Astrocyte (in vitro differentiated cells and primary cell): ENCODE measurements around the gene CACNA1H. TPM values are rescaled to one million over a fixed set of nuclear protein-coding genes. Genes with fewer than 3 reads are reported as not detected.

Experiments
- DNase-seq: peaks from one replicate; pipeline ENCODE4 v3.0.0-alpha.2; 2010; ENCODE audit warnings: low read depth
- FAIRE-seq: peaks from 2 replicates; lab custom pipeline; 2011; peaks lifted over from hg19 to GRCh38; lab: Jason Lieb, UNC
- H2AFZ ChIP-seq: 2 replicates; pipeline ENCODE4 v1.6.0; 2012; ENCODE audit warnings: low read depth, low read length, inconsistent platforms
- H3K27ac ChIP-seq: 2 replicates; pipeline ENCODE4 v1.5.1; 2011; ENCODE audit warnings: low read depth, low read length, inconsistent platforms
- H3K27me3 ChIP-seq: 2 replicates; pipeline ENCODE4 v1.6.0; 2011; ENCODE audit warnings: low read length, inconsistent platforms; ENCODE audit not compliant: insufficient read depth
- H3K36me3 ChIP-seq: 2 replicates; pipeline ENCODE4 v1.5.1; 2011; ENCODE audit warnings: low read length, inconsistent platforms; ENCODE audit not compliant: insufficient read depth
- H3K4me1 ChIP-seq: 2 replicates; pipeline ENCODE4 v1.5.1; 2011; ENCODE audit warnings: low read length, inconsistent platforms; ENCODE audit not compliant: insufficient read depth
- H3K4me2 ChIP-seq: 2 replicates; pipeline ENCODE4 v1.6.0; 2012; ENCODE audit warnings: low read length, inconsistent platforms
- H3K4me3 ChIP-seq: 2 replicates; pipeline ENCODE4 v1.5.1; 2011; ENCODE audit warnings: low read depth, mild to moderate bottlenecking, low read length, inconsistent platforms; ENCODE audit not compliant: insufficient read depth
- H3K79me2 ChIP-seq: 2 replicates; pipeline ENCODE4 v1.6.0; 2012; ENCODE audit warnings: mild to moderate bottlenecking, low read length, inconsistent platforms; ENCODE audit not compliant: insufficient read depth
- H3K9ac ChIP-seq: 2 replicates; pipeline ENCODE4 v1.6.0; 2012; ENCODE audit warnings: mild to moderate bottlenecking, low read length, inconsistent platforms
- H3K9me3 ChIP-seq: 2 replicates; pipeline ENCODE4 v1.5.1; 2012; ENCODE audit warnings: low read depth, mild to moderate bottlenecking, low read length, inconsistent platforms; ENCODE audit not compliant: insufficient read depth
- H4K20me1 ChIP-seq: 2 replicates; pipeline ENCODE4 v1.6.0; 2012; ENCODE audit warnings: low read length, inconsistent platforms; ENCODE audit not compliant: insufficient read depth
- H3K27ac Mint-ChIP-seq: one replicate; pipeline ENCODE4 v1.8.0; 2021; ENCODE audit warnings: mild to moderate bottlenecking, mixed read lengths; ENCODE audit not compliant: unreplicated experiment
- H3K27me3 Mint-ChIP-seq: one replicate; pipeline ENCODE4 v1.8.0; 2021; ENCODE audit warnings: low read depth, mixed read lengths; ENCODE audit not compliant: unreplicated experiment
- H3K36me3 Mint-ChIP-seq: one replicate; pipeline ENCODE4 v1.8.0; 2021; ENCODE audit warnings: low read depth, mixed read lengths; ENCODE audit not compliant: unreplicated experiment
- H3K4me1 Mint-ChIP-seq: one replicate; pipeline ENCODE4 v1.8.0; 2021; ENCODE audit warnings: low read depth, mixed read lengths; ENCODE audit not compliant: unreplicated experiment
- H3K4me3 Mint-ChIP-seq: one replicate; pipeline ENCODE4 v1.8.0; 2021; ENCODE audit warnings: mild to moderate bottlenecking, moderate library complexity, mixed read lengths; ENCODE audit not compliant: unreplicated experiment
- H3K9me3 Mint-ChIP-seq: one replicate; pipeline ENCODE4 v1.8.0; 2021; ENCODE audit warnings: mild to moderate bottlenecking, mixed read lengths; ENCODE audit not compliant: unreplicated experiment
- CTCF ChIP-seq: IDR thresholded peaks from 2 replicates; pipeline ENCODE4 v1.5.1; 2011; ENCODE audit warnings: low read depth, mild to moderate bottlenecking, inconsistent platforms, low read length, moderate library complexity; ENCODE audit not compliant: insufficient read depth
- EZH2 ChIP-seq: IDR thresholded peaks from 2 replicates; pipeline ENCODE4 v1.6.1; 2012; ENCODE audit warnings: mild to moderate bottlenecking, low read length, inconsistent platforms; ENCODE audit not compliant: insufficient read depth
- total RNA-seq: library from RNA; stranded (reverse); gene quantifications from 2 replicates; pipeline ENCODE4 v1.2.1, GENCODE V29; 2021

Gene CACNA1H
- total RNA-seq, 1 donor from 2014 or later, result 21.7 TPM

GRCh38 chr16:1141716-1142115 lies 11.2 kb upstream of the CACNA1H start:
- Mint-ChIP-seq H3K4me1 (no peaks in the 10 kb centered on the region), H3K9me3 (peaks cover 2% of the 10 kb centered on the region), H3K27me3 (peaks cover 31% of the 10 kb centered on the region), H3K27ac (no peak overlapping the region), H3K4me3 (no peak overlapping the region), H3K36me3 (no peaks in the 10 kb centered on the region)
- H3K4me2 ChIP-seq, result no peak overlapping the region
- no peaks in the 10 kb centered on the region for H4K20me1 ChIP-seq
- TF ChIP-seq CTCF (no peak), EZH2 (no peak)
- no peaks in the 10 kb centered on the region for H3K79me2 ChIP-seq
- H3K4me3 ChIP-seq, result no peak overlapping the region
- H3K27me3 ChIP-seq, result peaks cover 8% of the 10 kb centered on the region
- FAIRE-seq, result no peak
- H2AFZ ChIP-seq, result no peak overlapping the region
- H3K27ac ChIP-seq, result no peak overlapping the region
- DNase-seq, result no peak
- H3K9me3 ChIP-seq, result no peaks in the 10 kb centered on the region
- no peaks in the 10 kb centered on the region for H3K4me1 ChIP-seq
- no peak overlapping the region for H3K9ac ChIP-seq
- H3K36me3 ChIP-seq, result no peaks in the 10 kb centered on the region

GRCh38 chr16:1142911-1143310 lies 10.0 kb upstream of the CACNA1H start:
- Histone ChIP-seq H2AFZ (no peak overlapping the region), H3K27ac (no peak overlapping the region), H3K27me3 (peaks cover 8% of the 10 kb centered on the region), H3K79me2 (no peaks in the 10 kb centered on the region), H3K9me3 (peaks cover 3% of the 10 kb centered on the region), H3K36me3 (no peaks in the 10 kb centered on the region), H3K4me3 (no peak overlapping the region), H3K9ac (no peak overlapping the region), H3K4me2 (no peak overlapping the region), H3K4me1 (no peaks in the 10 kb centered on the region), H4K20me1 (no peaks in the 10 kb centered on the region)
- no peaks in the 10 kb centered on the region for H3K4me1 Mint-ChIP-seq
- TF ChIP-seq EZH2 (no peak), CTCF (no peak)
- H3K36me3 Mint-ChIP-seq, result peaks cover 2% of the 10 kb centered on the region
- FAIRE-seq, result no peak
- no peak overlapping the region for H3K27ac Mint-ChIP-seq
- no peak for DNase-seq
- peaks cover 35% of the 10 kb centered on the region for H3K27me3 Mint-ChIP-seq
- H3K9me3 Mint-ChIP-seq, result peaks cover 7% of the 10 kb centered on the region
- no peak overlapping the region for H3K4me3 Mint-ChIP-seq

- no peak for FAIRE-seq
- H3K36me3 ChIP-seq, result no peaks in the 10 kb centered on the region
- H3K27me3 ChIP-seq, result peaks cover 8% of the 10 kb centered on the region
- H3K9me3 ChIP-seq, result peaks cover 3% of the 10 kb centered on the region
- no peak for DNase-seq
- no peak overlapping the region for H3K4me2 ChIP-seq
- Mint-ChIP-seq H3K27me3 (peaks cover 33% of the 10 kb centered on the region), H3K36me3 (peaks cover 2% of the 10 kb centered on the region), H3K4me1 (no peaks in the 10 kb centered on the region), H3K27ac (no peak overlapping the region), H3K4me3 (peak overlapping the region; percentile 27), H3K9me3 (peaks cover 9% of the 10 kb centered on the region)
- H3K4me3 ChIP-seq, result no peak overlapping the region
- no peaks in the 10 kb centered on the region for H3K4me1 ChIP-seq
- H4K20me1 ChIP-seq, result no peaks in the 10 kb centered on the region
- H2AFZ ChIP-seq, result no peak overlapping the region
- H3K9ac ChIP-seq, result no peak overlapping the region
- no peaks in the 10 kb centered on the region for H3K79me2 ChIP-seq
- no peak overlapping the region for H3K27ac ChIP-seq
- TF ChIP-seq EZH2, result no peak
- TF ChIP-seq CTCF, result no peak
These were observed 9.0 kb upstream of the CACNA1H start for GRCh38 chr16:1143761-1144450.
